Muscle of back (tissue), 11 donors: ENCODE results near the gene FAM219B. TPM values are rescaled to one million over a fixed set of nuclear protein-coding genes. Genes with fewer than 3 reads are reported as not detected.
A peak's percentile ranks its signal among the peaks of the same experiment; 100 is the strongest.
"Not testable (repeated sequence)": the region's sequence is repeated elsewhere in the genome, so short reads cannot be mapped to it uniquely, and the experiment has no call there.

ENCODE experiments used
- DNase-seq, 3 donors: peaks; one replicate each; pipeline versions ENCODE4 v3.0.0 to v3.0.0-alpha.2; 2013
- polyA plus RNA-seq, 10 donors: library from polyadenylated mRNA; unstranded; fragments of 120-200 nt; gene quantifications; one replicate each; pipeline ENCODE4 v1.2.1, GENCODE V29; 2013; ENCODE audit not compliant: insufficient read length in 10 of 10

The FAM219B gene
- polyA plus RNA-seq, 10 donors, result 37.0 to 55.6 (median 43.6) TPM

GRCh38 chr15:74904190-74904805, 2.4 kb downstream of the FAM219B start:
- DNase-seq, result no peak

- DNase-seq, result no peak
These were observed 3.0 kb downstream of the FAM219B start for GRCh38 chr15:74903676-74904075.

GRCh38 chr15:74902295-74903075, 4.2 kb downstream of the FAM219B start:
- no peak for DNase-seq

- peak; percentile 30 to 75 (median 65) for DNase-seq
These were observed 5.0 kb downstream of the FAM219B start for GRCh38 chr15:74901612-74902063.

GRCh38 chr15:74897300-74897701, 9.3 kb downstream of the FAM219B start:
- DNase-seq, result no peak

GRCh38 chr15:74896316-74896715, 10.3 kb downstream of the FAM219B start:
- DNase-seq, result no peak

- no peak for DNase-seq
These were observed 10.8 kb downstream of the FAM219B start for GRCh38 chr15:74895830-74896229.

GRCh38 chr15:74894383-74894782, 12.3 kb downstream of the FAM219B start:
- not testable (repeated sequence) for DNase-seq

GRCh38 chr15:74893627-74894026, 13.0 kb downstream of the FAM219B start:
- no peak for DNase-seq

GRCh38 chr15:74892931-74893330, 13.7 kb downstream of the FAM219B start:
- DNase-seq, result no peak

GRCh38 chr15:74892313-74892712, 14.3 kb downstream of the FAM219B start:
- DNase-seq, result no peak

GRCh38 chr15:74891469-74891868, 15.2 kb downstream of the FAM219B start:
- no peak for DNase-seq

- DNase-seq, result no peak
These were observed 16.0 kb downstream of the FAM219B start for GRCh38 chr15:74890665-74890960.

GRCh38 chr15:74889883-74890664, 16.6 kb downstream of the FAM219B start, which contains the start of gene MPI:
MPI (plus strand) TSS chr15:74890042; CDS start chr15:74890074, 32 bp downstream.
- DNase-seq, result peak; percentile 81 to 96 (median 87)

GRCh38 chr15:74889390-74889882, 17.2 kb downstream of the FAM219B start:
- peak in 1 of 3 donors; percentile 61 for DNase-seq

- DNase-seq, result no peak
These were observed 17.9 kb downstream of the FAM219B start for GRCh38 chr15:74888716-74889115.

GRCh38 chr15:74887537-74888193, 19.0 kb downstream of the FAM219B start:
- DNase-seq, result not testable (repeated sequence)

- DNase-seq, result no peak
These were observed 21.2 kb downstream of the FAM219B start for GRCh38 chr15:74885461-74885860.

GRCh38 chr15:74884428-74885223, 22.0 kb downstream of the FAM219B start:
- DNase-seq, result no peak

GRCh38 chr15:74882528-74882927, 24.1 kb downstream of the FAM219B start:
- DNase-seq, result no peak

- no peak for DNase-seq
These were observed 28.4 kb downstream of the FAM219B start for GRCh38 chr15:74878273-74878672.
